Upper lobe of left lung (tissue), 4 donors: Measurements from ENCODE around the gene ZNF407.

Experiments
- CTCF ChIP-seq, 6 experiments: fragments of 450-650 bp in 4 of 6; fragments of 200-600 bp in 2 of 6; sonication (generic) in 2 of 6; IDR thresholded peaks; one replicate each; pipeline ENCODE4 v1.5.1; 2016 to 2019; ENCODE audit warnings: antibody characterized with exemption in 6 of 6
- EP300 ChIP-seq, 4 donors: sonication (generic); formaldehyde crosslinking; IDR thresholded peaks; one replicate each; pipeline ENCODE4 v1.5.1; 2017; ENCODE audit warnings: antibody characterized with exemption in 4 of 4, control low read depth in 2 of 4
- POLR2A ChIP-seq, 4 donors: fragments of 450-650 bp; IDR thresholded peaks; one replicate each; pipeline ENCODE4 v1.5.1; 2016 to 2017; ENCODE audit warnings: antibody characterized with exemption in 4 of 4, mild to moderate bottlenecking in 2 of 4
- POLR2AphosphoS5 ChIP-seq, 2 donors: sonication (generic); formaldehyde crosslinking; IDR thresholded peaks; one replicate each; pipeline ENCODE4 v1.5.1; 2017; ENCODE audit warnings: antibody characterized with exemption in 2 of 2

DNA sequence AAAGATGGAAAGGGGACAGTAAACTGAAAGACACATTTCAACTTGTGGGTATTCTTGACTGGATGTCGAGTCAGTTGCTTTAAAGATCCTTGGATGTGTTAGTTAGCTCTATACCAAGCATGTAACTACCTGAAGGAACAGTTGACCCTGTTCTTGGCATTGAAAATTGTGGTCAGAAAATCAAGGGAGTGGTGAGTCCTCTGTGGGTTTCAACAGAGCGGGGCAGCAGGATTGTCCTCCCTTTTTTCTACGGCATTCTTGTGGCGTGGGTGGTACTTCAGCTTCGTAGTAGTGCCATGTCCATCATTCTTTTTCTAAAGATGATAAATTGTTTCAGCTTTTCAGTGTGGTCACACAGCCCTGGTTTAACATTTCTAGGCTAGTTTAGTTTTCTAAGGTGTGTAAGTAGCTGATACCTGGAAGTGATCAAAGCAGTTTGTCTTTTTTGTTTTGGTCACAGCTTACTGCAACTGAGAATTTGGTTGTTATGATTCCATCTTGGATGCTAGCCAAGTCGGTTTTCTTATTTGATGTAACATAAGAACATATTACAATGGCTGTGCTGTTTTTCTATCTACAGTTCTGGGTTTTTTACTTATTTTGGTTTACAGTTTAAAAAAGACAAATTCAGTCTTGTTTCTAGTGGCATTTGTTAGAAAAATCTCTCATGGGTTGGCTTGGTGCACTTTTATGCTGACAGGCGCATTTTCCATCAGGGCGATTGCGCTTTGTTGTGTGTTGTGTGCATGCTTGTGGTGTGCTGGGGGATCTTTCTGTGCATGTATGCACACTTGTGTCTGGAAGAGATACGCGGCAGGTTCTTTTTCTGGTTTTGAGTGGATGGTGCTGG is 84.7 kb downstream of the ZNF407 start:
- TF ChIP-seq CTCF (IDR thresholded peaks at IDR 0.05) (no peak), POLR2A (IDR thresholded peaks at IDR 0.05) (no peak), EP300 (IDR thresholded peaks at IDR 0.05) (no peak), POLR2AphosphoS5 (IDR thresholded peaks at IDR 0.05) (no peak)
